GM12872 (cell line): ENCODE results near the gene DPYSL4.

Experiments
- CTCF ChIP-seq: IDR thresholded peaks from 3 replicates; pipeline ENCODE4 v1.5.1; 2011; ENCODE audit warnings: low read depth, mild to moderate bottlenecking, low read length, moderate library complexity; ENCODE audit not compliant: insufficient read depth

Gene DPYSL4

DNA sequence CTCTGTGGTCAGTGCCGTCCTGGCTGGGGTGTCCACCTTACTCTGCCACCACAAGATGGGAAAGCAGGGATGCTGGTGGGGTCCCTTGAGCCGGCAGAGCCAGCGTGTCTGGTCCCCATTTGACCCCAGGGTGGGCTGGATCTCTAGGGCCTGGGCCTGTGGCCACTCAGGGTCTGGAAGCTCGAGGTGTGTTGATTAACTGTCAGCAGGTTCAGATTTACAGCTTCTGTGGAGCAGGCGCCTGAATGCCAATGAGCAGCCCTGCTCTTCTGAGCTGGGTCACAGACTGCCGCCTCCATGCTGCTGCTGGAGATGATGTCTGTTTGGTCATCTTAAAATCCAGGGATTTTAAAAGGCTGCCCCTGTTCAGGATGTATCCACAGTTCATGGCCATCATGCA lies 11.3 kb upstream of the DPYSL4 start:
- no peak for TF ChIP-seq CTCF

DNA sequence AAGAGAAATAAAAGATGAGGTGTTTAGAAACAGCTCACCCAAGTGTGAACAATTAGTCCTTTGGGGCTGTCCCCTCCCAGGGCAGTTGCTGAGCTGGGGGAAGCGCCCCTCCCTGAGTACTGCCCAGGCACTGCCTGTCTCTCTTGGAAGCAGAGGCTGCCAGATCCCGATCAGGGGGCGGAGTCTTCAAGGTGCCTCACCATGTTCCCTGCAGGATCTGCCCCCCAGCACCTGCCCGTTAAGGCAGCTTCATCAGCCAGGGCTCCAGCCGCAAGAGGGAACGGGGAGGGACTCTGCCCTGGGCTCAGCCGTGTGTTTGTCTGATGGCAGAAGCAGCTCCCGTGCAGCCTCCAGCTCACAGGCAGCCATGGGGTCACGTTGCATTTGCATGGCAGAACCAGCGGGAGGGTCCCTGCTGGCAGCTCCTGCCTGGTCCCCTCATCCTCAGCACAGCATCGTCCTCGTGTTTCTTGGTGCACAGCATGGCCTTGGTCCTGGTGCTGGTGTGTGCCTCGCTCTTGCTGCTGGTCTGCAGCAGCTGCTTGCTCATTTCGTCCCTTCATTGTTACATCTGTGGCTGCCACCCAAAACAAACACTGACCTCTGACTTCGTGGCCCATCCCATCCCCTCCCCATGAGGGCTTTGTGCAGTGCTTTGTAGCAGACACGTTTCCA lies 10.7 kb upstream of the DPYSL4 start:
- TF ChIP-seq CTCF: no peak

GRCh38 chr10:132176623-132177500 lies 9.9 kb upstream of the DPYSL4 start:
- no peak for TF ChIP-seq CTCF

DNA sequence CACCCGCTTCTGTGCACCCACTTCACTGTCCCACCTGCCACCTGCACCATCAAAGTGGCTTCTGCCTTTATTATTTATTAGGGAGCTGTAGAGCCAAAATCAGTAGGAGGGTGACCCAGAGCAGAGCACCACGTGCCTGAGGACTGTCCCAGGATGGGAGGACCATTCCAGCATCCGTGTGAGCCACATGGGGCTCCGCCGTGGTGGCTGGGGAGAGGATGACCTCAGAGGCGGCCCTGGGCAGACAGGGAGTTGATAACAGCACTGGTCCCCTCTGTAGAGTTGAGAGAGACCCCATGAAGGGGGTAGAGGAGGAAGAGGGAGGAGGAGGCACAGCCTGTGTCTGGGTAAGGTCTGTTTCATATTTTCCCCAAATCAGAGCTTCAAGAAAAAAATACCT lies 8.7 kb upstream of the DPYSL4 start:
- no peak for TF ChIP-seq CTCF

- TF ChIP-seq CTCF: no peak
Measured at GRCh38 chr10:132178672-132179545, 7.8 kb upstream of the DPYSL4 start.

DNA sequence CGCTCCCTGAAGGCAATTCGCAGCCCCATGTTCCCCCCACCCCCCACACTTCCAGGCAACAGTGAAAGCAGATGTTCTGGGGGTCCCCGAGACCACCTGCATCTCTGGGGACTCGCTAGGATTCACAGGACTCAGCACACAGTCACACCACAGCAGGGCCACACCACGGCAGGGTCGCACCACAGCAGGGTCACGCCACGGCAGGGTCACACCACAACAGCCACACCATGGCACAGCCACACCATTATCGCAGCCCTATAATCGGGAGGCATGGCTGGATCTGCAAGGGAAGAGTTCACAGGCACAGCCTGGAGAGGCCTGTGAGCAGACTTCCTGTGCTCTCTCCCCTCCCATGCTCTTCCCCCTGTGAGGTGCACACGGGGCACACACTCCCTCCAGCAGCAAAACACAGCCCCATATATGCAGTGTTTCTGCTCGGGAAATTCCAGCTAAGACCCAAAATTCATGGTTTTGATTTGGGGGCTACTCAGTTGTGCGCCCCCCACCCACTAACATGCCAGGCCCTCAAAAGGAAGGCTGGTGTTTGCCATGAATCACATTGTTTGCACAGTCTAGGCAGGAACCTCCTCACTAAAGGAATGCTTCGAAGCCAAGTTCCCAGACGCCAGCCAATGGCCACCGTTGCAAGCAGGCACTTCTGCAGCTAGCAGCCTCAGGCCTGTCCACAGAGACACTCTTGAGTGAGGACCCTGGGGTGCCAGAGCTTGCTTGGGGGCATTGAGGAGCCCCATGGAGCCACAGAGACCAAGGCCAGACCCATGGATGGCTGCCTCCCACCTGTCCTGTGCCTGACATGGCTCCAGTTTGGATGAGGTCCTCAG lies 7.0 kb upstream of the DPYSL4 start:
- no peak for TF ChIP-seq CTCF
